Sciatic nerve (tissue), 2 donors: ENCODE data around the gene SUGCT. TPM values are rescaled to one million over a fixed set of nuclear protein-coding genes. Genes with fewer than 3 reads are reported as not detected.
"Not testable (repeated sequence)": the region's sequence is repeated elsewhere in the genome, so short reads cannot be mapped to it uniquely, and the experiment has no call there.

Experiments
- ATAC-seq: fragments of 200-7000 bp; cut with Tn5 transposase; one replicate; pipeline ENCODE4 v1.9.1; 2020; ENCODE audit warnings: mild to moderate bottlenecking, moderate library complexity
- DNase-seq: peaks from one replicate; pipeline ENCODE4 v3.0.0-alpha.2; 2020; ENCODE audit warnings: low spot score
- intact Hi-C: fragments of 100-400 bp; cut with DNase I; formaldehyde crosslinking; loops from one replicate; pipeline ENCODE4 v1.14.2; 2022
- total RNA-seq: library from RNA; stranded (reverse); fragmentation: NEBNext Ultra II Directional; extraction: Animal tissue kit (Norgen Biotek cat#: 25700); gene quantifications from one replicate; pipeline ENCODE4 v1.2.1, GENCODE V29; 2021
- donor health status: DM: no; HTN: no; CAD: no.
- donor health status: DM: no; HTN: no; CAD: no.

The SUGCT gene
- total RNA-seq, 1 donor from 2014 or later: 7.2 TPM

DNA sequence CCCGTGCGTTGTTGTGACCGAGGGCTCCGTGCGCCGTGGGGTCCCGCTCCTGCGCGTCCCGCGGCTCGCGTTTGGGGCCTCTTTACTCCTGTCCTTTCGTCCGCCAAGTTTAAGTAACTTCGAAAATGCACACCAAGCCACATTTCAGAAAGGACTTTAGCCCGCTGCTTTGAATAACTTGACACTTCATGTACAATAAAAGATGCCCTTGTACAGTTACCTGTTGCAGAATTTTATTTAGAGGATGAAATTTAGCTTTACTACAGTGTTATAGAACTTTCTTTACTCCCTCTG is 459 bp downstream of the SUGCT start:
- ATAC-seq (no peak), DNase-seq (no peak)
- intact Hi-C loops: no loop called here

DNA sequence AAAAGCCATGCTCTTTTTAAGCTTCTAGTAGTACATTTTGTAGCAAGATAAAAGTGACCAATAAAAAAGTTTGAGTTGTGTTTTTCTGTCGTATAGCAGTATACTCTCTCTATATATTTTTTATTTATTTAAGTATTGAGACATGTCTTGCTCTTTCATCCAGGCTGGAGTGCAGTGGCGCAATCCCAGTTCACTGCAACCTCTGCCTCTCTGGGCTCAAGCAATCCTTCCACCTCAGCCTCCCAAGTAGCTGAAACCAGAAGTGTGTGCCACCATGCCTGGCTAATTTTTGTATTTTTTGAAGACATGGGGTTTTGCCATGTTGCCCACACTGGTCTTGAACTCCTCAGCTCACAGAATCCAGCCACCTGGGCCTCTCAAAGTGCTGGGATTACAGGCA is 2.8 kb downstream of the SUGCT start:
- intact Hi-C loops: no loop called here
- ATAC-seq (no peak), DNase-seq (no peak)

GRCh38 chr7:40138973-40139372 is 4.2 kb downstream of the SUGCT start:
- intact Hi-C loops: no loop called here
- ATAC-seq (no peak), DNase-seq (no peak)

DNA sequence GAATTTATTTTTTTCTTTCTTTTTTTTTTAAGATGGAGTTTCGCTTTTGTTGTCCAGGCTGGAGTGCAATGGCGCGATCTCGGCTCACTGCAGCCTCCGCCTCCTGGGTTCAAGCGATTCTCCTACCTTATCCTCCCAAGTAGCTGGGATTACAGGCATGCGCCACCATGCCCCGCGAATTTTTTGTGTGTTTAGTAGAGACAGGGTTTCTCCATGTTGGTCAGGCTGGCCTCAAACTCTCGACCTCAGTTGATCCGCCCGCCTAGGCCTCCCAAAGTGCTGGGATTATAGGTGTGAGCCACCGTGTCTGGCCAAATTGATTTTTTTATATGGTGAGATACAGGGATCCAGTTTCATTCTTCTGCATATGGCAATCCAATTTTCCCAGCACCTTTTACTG is 5.1 kb downstream of the SUGCT start:
- intact Hi-C loops, DNase-seq, ATAC-seq: not testable (repeated sequence)

DNA sequence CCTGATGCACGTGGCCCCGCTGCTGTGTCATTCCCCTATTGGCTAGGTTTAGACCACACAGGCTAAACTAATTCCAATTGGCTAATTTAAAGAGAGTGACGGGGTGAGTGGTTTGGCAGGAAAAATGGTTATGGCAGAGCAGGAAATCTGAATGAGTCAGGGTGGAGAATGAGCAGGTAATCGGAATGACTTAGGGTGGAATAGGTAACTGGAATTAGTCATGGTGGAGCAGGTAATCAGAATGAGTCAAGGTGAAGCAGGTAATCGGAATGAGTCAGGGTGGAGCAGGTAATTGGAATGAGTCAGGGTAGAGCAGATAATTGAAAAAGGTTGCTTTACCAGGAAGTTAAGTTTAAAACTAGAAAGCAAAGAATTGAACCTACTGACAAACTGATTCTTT is 7.1 kb downstream of the SUGCT start:
- ATAC-seq, intact Hi-C loops, DNase-seq: not testable (repeated sequence)

DNA sequence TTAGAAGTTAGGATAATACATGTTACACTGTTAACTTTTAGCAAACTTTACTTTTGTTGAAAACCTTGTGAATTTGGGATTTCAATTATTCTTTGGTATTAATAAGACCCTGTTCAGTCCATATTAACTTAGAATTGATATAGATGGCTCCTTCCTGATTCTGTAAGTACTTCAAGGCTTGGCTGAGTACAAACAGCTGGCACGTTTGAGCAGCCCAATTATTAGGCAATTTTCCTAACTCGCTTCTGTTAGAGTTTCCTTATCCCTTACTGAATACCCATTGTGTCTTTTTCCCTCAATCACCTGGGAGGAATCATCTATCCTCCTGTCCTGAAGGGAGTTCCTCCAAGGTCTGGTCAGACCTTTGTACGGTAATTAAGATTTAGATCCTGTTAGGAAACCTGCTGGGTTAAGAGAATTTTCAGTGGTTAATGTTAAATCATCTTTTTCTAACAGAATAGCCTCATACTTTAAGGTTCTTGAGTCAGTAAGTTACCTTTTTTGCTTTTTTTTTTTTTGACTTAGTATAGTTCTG is 10.9 kb downstream of the SUGCT start:
- ATAC-seq, intact Hi-C loops, DNase-seq: not testable (repeated sequence)

GRCh38 chr7:40147371-40148246 is 12.8 kb downstream of the SUGCT start:
- intact Hi-C loops: no loop called here
- no peak for DNase-seq
- no peak for ATAC-seq

DNA sequence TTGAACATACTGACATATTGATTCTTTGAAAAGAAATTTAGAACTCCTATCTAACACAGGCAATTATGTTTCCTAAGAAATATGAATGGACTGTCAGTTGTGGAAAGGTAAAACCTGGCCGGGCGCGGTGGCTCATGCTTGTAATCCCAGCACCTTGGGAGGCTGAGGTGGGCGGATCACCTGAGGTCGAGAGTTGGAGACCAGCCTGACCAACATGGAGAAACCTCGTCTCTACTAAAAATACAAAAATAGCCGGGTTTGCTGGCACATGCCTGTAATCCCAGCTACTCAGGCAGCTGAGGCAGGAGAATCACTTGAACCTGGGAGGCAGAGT is 13.4 kb downstream of the SUGCT start:
- ATAC-seq, DNase-seq, intact Hi-C loops: not testable (repeated sequence)

- no peak for DNase-seq
- ATAC-seq: no peak
- intact Hi-C loops: no loop called here
Observed at GRCh38 chr7:40148671-40149070, 13.9 kb downstream of the SUGCT start.

- ATAC-seq (no peak), DNase-seq (no peak)
- intact Hi-C loops: no loop called here
Observed at GRCh38 chr7:40151504-40151903, 16.7 kb downstream of the SUGCT start.

- intact Hi-C loops: no loop called here
- no peak for ATAC-seq
- DNase-seq: no peak
Observed at GRCh38 chr7:40156988-40157387, 22.2 kb downstream of the SUGCT start.

GRCh38 chr7:40162516-40162915 is 27.7 kb downstream of the SUGCT start:
- DNase-seq: no peak
- intact Hi-C loops: no loop called here
- no peak for ATAC-seq

DNA sequence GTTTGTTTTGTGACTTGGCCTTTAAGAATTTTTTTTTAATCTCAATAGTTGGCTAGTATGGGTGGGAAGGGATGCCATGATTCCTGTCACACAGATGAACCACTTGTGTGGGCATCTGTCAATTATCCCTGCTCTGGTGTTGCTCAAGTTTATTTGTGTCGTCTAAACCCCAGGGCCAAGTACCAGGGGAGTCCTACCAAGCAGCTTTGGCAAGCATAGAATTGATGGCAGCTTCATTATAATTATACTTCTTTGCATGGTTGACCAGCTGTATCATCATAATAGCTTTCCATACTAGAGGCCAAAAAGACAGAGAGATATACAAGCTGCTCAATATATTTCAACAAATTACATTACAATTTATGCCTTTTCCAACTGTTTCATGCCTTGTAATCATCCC is 30.4 kb downstream of the SUGCT start:
- no peak for ATAC-seq
- no peak for DNase-seq
- intact Hi-C loops: no loop called here

DNA sequence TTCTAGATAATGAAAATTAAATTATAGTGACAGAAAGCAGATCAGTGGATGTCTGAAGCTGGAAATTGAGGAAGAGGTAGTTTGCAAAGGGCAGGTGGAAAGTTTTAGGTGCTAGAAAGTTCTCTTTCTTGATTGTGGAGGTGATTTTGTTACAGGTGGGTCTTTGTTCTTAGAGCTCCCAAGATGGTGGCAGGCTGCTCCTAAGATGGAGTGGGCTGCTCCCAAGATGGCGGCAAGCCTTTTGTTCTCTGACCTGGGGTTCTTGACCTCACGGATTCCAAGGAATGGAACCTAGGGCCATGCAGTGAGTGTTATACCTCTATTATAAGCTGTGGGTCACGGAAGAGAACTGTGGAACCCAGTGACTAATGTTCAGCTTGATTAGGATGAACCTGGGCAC is 32.5 kb downstream of the SUGCT start:
- ATAC-seq (no peak), DNase-seq (no peak)
- intact Hi-C loops: no loop called here

DNA sequence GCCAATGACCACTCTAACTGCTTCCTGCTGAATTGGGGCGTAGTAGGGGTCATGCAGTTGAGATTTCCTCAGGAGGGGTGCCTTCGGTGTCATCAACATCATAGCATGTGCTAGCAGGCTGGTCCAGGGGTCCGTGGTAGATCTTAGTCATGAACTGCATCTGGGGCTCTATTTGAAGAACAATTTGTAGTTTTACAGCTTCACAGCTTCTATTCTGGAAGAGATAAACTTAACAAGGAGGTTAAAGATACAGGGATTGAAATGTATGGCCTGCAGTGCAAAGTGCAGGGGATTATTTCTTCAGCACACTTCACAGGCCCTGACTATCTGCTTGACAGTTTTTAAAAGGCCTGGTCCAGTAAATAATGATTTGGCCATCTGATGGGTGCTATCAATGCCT is 33.5 kb downstream of the SUGCT start:
- DNase-seq, intact Hi-C loops, ATAC-seq: not testable (repeated sequence)

DNA sequence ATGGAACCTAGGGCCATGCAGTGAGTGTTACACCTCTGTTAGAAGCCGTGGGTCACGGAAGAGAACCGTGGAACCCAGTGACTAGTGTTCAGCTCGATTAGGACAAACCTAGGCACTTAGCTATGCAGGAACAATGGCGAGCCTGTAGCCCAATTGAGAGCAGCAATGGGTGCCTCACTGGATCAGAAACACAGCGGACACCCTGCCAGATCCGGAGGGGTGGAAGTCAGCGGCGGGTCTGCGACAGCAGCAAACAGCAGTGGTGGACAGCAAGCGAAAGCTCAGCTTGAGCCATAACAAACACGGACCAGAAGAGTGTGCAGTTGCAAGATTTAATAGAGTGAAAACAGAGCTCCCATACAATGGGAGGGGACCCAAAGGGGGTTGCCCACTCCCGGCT is 38.3 kb downstream of the SUGCT start:
- not testable (repeated sequence) for ATAC-seq

GRCh38 chr7:40175256-40175655 is 40.5 kb downstream of the SUGCT start:
- ATAC-seq, intact Hi-C loops, DNase-seq: not testable (repeated sequence)

More for the DNA sequence above, 38.3 kb downstream of the SUGCT start:
- DNase-seq, intact Hi-C loops: not testable (repeated sequence)

DNA sequence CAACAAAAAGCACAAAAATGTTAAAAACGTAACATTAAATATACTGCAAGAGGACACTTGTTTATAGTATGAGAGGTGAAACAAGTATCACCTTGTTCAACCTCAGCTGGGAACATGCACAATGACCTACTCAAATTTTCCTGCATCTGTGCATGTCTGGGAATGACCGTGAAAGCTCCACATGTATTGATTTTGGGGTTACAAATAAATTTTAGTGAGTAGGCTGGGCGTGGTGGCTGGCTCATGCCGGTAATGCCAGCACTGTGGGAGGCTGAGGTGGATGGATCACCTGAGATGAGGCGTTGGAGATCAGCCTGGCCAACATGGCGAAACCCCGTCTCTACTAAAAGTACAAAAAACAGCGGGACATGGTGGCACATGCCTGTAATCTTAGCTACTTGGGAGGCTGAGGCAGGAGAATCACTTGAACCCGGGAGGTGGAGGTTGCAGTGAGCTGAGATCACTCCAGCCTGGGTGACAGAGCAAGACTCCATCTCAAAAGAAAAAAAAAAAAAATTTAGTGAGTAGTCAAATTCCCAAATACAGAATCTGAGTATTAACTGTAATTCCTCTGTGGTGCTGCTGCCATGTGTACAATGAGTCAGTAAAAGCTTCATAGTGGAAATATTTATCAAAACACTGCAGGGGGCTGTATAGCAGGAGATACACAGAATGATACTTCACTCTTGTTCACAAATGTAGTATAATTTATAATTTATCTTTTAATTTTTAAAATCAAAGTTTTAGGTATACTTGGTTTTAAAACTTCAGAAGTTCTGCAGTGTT is 41.1 kb downstream of the SUGCT start:
- intact Hi-C loops: no loop called here
- ATAC-seq (no peak), DNase-seq (no peak)

GRCh38 chr7:40177071-40177470 is 42.3 kb downstream of the SUGCT start:
- intact Hi-C loops: no loop called here
- DNase-seq (no peak), ATAC-seq (no peak)

- intact Hi-C loops: no loop called here
- DNase-seq: no peak
- no peak for ATAC-seq
Observed at GRCh38 chr7:40182452-40182851, 47.6 kb downstream of the SUGCT start.
